Naive B cell (primary cell): Measurements from ENCODE around the gene SNX6. TPM values are rescaled to one million over a fixed set of nuclear protein-coding genes. Genes with fewer than 3 reads are reported as not detected.
"Not testable (repeated sequence)": the region's sequence is repeated elsewhere in the genome, so short reads cannot be mapped to it uniquely, and the experiment has no call there.

Experiments
- ATAC-seq, 2 donors: fragments of 150-1000 bp; cut with Tn5 transposase; 2 replicates each; pipeline ENCODE4 v1.10.0; 2021; ENCODE audit warnings: low read depth in 2 of 2, mild to moderate bottlenecking in 2 of 2, moderate library complexity in 2 of 2
- DNase-seq: peaks from one replicate; pipeline ENCODE4 v3.0.0; 2022
- H3K27ac Mint-ChIP-seq, 6 donors: one replicate each; pipeline ENCODE4 v1.8.0; 2020 to 2022; ENCODE audit warnings: mild to moderate bottlenecking in 6 of 6, mixed read lengths in 6 of 6, moderate library complexity in 5 of 6, inconsistent platforms in 2 of 6
- H3K27me3 Mint-ChIP-seq, 3 donors: one replicate each; pipeline ENCODE4 v1.8.0; 2021 to 2022; ENCODE audit warnings: mixed read lengths in 3 of 3, mild to moderate bottlenecking in 1 of 3
- H3K36me3 Mint-ChIP-seq, 2 donors: one replicate each; pipeline ENCODE4 v1.8.0; 2020 to 2022; ENCODE audit warnings: mixed read lengths in 2 of 2, inconsistent platforms in 1 of 2, mild to moderate bottlenecking in 1 of 2
- H3K4me1 Mint-ChIP-seq, 3 donors: one replicate each; pipeline ENCODE4 v1.8.0; 2020 to 2022; ENCODE audit warnings: mixed read lengths in 3 of 3, inconsistent platforms in 1 of 3, mild to moderate bottlenecking in 1 of 3, moderate library complexity in 1 of 3
- H3K4me3 Mint-ChIP-seq, 8 donors: one replicate each; pipeline ENCODE4 v1.8.0; 2020 to 2022; ENCODE audit warnings: mild to moderate bottlenecking in 8 of 8, mixed read lengths in 8 of 8, moderate library complexity in 8 of 8, inconsistent platforms in 2 of 8
- H3K9me3 Mint-ChIP-seq, 7 donors: one replicate each; pipeline ENCODE4 v1.8.0; 2020 to 2022; ENCODE audit warnings: mixed read lengths in 7 of 7, mild to moderate bottlenecking in 5 of 7, inconsistent platforms in 2 of 7, moderate library complexity in 1 of 7
- polyA plus RNA-seq, 6 donors: library from polyadenylated mRNA; unstranded; fragments of 300-500 nt; fragmentation: Illumina TruSeq; gene quantifications; one replicate each; pipeline ENCODE4 v1.2.3, GENCODE V29; 2021; ENCODE audit warnings: low read depth in 6 of 6

SNX6 gene
- polyA plus RNA-seq, 6 donors from 2014 or later, result 89.3 to 127 (median 110) TPM

DNA sequence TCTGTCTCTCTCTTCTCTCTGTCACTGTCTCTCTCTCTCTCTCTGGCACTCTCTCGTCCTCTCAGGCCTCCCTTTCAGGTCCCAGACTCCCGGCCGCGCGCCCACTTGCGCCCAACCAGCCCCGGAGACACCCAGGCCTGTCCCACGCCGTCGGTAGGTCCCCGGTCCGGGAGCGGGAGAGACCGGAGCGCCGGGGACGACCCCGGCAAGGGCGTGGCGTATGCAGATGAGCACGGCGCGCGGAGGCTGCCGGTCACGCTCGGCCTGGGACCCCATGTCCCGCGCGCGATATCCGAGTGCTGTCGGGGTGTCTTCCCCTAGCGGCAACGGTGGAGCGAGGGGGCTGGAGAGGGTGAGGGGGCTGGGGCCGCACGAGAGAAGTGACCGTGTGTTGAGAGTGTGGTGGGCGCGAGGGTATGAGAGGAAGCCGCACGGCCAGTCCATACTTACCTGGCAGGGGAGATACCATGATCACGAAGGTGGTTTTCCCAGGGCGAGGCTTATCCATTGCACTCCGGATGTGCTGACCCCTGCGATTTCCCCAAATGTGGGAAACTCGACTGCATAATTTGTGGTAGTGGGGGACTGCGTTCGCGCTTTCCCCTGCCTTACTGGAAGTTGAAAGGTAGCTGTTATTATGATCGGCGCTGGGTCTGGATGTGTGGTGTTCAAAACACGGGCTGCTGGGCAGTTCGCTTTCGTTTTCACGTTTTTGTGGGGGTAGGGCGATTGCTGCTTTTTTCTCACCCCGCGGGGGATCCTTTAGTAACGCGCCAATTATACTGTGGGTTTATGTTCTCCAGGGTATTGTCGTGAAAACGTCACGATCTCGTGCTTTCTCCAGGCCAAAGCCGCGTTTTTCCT lies 83.4 kb downstream of the SNX6 start:
- H3K27me3 Mint-ChIP-seq, DNase-seq, H3K4me3 Mint-ChIP-seq, H3K9me3 Mint-ChIP-seq, H3K27ac Mint-ChIP-seq, H3K36me3 Mint-ChIP-seq: not testable (repeated sequence)
- H3K4me1 Mint-ChIP-seq, result peaks cover 0 to 20% (median 5%) of the 10 kb centered on the region in 3 donors
- peak; percentile 74 for ATAC-seq

DNA sequence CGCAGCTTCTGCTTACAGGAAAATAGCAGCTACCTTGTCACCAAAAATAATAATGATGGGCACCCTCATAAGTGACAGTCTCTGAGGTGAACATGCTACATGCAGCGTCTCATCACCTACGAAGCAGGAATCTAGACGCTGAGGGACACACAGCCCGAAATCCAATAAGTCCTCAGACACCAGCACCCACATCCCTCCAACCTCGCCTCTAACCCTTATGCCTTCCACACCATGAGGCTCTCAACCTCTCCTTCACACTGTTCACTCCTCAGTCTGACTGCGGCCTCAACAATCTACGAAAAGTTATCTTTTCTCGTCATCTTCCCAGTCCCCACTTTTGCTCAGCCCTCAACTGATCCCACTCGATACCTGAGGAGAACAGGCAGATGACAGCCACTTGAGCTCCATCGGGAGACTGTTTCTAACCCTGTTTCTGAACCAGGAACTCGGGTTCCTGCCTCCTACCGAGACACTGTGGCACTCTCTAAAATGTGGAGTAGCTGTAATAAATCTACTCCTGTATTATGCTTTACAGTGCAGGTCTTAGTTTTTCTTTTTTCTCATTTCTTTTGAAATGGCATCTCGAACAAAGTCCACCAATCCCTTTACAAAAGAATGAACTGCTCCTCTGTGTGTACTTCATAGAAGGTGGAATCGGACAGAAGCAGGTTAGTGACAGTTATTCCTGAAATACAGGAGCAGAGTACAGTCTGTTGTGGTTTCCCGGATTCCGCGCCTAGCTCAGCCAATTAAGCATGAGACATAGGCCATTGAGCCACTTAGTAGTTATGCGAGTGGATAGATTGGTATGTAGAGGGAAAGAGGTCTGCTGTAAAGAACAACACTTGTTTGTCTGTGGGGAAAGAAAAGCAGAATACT lies 89.5 kb downstream of the SNX6 start:
- DNase-seq, result not testable (repeated sequence)
- Mint-ChIP-seq H3K27ac (peak overlapping the region; percentile 98 to 99 (median 99)), H3K4me1 (peaks cover 7 to 33% (median 18%) of the 10 kb centered on the region in 3 donors)

DNA sequence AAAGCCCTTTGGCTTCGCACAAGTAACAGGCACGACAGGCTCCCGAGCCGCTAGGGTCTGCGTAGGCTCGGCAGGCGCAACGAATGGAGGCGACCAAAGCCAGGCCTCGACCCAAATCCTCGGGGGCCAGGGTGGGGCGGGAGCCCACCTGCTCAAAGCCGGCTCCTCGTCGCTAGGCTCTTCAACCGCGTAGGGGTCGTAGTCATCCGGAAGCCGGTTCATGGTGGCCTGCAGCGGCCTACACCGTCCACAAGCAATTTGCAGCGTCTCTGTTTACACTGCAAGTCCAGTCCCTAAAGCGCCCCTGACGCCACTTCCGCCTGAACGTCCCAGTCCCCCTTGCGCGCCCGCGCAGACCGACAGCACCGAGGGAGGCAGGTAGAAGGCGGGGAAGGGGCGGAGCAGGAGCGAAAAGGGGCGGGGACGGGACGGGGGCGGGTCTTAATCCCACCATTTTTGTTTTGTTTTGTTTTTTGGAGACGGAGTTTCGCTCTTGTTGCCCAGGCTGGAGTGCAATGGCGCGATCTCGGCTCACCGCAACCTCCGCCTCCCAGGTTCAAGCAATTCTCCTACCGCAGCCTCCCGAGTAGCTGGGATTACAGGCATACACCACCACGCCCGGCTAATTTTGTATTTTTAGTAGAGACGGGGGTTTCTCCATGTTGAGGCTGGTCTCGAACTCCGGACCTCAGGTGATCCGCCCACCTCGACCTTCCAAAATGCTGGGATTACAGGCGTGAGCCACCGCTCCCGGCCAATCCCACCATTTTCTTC lies 90.4 kb downstream of the SNX6 start, which contains the start of gene EAPP:
Gene EAPP, minus strand, starts transcription at position 295 of the 774 bp plus-strand sequence. Its CDS starts 73 bp downstream, at position 222.
- H3K9me3 Mint-ChIP-seq, result peaks cover 0 to 2% (median 0%) of the 10 kb centered on the region in 7 donors
- ATAC-seq, result peak; percentile 99

More for the DNA sequence above, 89.5 kb downstream of the SNX6 start:
- H3K4me3 Mint-ChIP-seq, result peak overlapping the region; percentile 97 to 100 (median 99)
- not testable (repeated sequence) for ATAC-seq, H3K9me3 Mint-ChIP-seq, H3K27me3 Mint-ChIP-seq, H3K36me3 Mint-ChIP-seq

DNA sequence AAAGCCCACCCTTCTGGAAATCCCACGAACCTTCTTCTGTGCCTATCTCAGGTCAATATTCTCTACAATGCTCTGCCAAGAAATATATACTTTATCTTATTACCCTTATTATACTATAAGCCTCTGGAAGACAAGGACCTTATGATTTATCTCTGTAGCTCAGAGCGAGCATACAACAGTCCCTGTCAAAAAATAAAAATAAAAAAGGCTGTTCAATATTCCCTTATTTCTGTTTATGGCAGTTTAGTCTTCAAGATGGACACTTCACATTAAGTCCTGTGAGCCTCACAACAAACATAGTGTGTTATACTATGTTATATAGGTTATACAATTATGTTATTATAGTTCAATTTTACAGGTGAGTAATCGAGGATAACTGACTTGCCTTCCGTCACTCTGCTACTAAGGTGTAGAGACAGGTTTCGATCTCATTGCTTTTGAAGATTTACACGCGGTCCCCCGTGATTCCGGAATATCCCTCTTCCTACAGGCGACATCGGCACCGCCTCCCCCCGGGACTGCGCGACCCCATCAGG lies 91.0 kb downstream of the SNX6 start:
- Mint-ChIP-seq H3K27ac (peak overlapping the region; percentile 98 to 99 (median 99)), H3K36me3 (no peaks in the 10 kb centered on the region), H3K27me3 (no peaks in the 10 kb centered on the region), H3K4me3 (peak overlapping the region; percentile 97 to 100 (median 99)), H3K9me3 (peaks cover 0 to 2% (median 0%) of the 10 kb centered on the region in 7 donors), H3K4me1 (peaks cover 7 to 36% (median 18%) of the 10 kb centered on the region in 3 donors)
- peak in 1 of 2 donors; percentile 7 for ATAC-seq
- no peak for DNase-seq

More for the DNA sequence above, 90.4 kb downstream of the SNX6 start, which contains the start of gene EAPP:
- Mint-ChIP-seq H3K4me3 (peak within 1 kb of the TSS; percentile 97 to 100 (median 99)), H3K27me3 (no peaks in the 10 kb centered on the region), H3K36me3 (no peaks in the 10 kb centered on the region), H3K4me1 (peaks cover 7 to 33% (median 18%) of the 10 kb centered on the region in 3 donors), H3K27ac (peak within 1 kb of the TSS; percentile 98 to 99 (median 99))
- DNase-seq, result peak; percentile 93

DNA sequence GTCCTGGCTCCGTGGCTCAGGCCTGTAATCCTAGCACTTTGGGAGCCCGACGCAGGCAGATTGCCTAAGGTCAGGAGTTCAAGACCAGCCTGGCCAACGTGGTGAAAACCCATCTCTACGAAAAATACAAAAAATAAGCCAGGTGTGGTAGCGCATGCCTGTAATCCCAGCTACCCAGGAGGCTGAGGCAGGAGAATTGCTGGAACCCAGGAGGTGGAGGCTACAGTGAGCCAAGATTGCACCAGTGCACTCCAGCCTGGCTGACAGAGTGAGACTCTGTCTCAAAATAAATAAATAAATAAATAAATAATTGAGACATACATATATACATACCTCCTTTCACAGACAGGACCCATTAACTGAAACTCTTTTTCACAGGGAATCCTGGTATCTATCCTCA lies 91.9 kb downstream of the SNX6 start:
- Mint-ChIP-seq H3K4me3 (peak overlapping the region; percentile 97 to 100 (median 99)), H3K27ac (peak overlapping the region in 5 of 6 donors; percentile 51 to 99 (median 69)), H3K4me1 (peaks cover 7 to 36% (median 23%) of the 10 kb centered on the region in 3 donors)
- H3K9me3 Mint-ChIP-seq, H3K36me3 Mint-ChIP-seq, H3K27me3 Mint-ChIP-seq, DNase-seq, ATAC-seq: not testable (repeated sequence)

DNA sequence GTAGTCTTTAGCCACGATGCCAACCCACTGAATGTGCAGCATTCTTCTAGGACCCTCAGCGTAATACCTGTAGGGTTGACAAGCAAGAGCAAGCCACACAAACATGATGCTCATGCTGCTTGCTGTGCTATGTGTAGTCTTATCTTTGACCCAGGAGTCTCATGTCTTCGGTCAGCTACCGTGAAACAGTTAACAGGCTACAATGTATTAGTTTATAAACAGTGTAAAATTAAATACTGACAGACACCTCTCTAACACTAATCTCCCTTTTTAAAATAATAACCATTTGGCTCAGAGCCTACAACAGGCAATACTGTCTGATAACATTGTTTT lies 92.3 kb downstream of the SNX6 start:
- DNase-seq (no peak), ATAC-seq (no peak)
- no peaks in the 10 kb centered on the region for H3K27me3 Mint-ChIP-seq
- H3K4me1 Mint-ChIP-seq, result peaks cover 7 to 36% (median 23%) of the 10 kb centered on the region in 3 donors
- peaks cover 0 to 8% of the 10 kb centered on the region in 2 donors for H3K36me3 Mint-ChIP-seq
- H3K27ac Mint-ChIP-seq, result peak overlapping the region in 2 of 6 donors; percentile 51 to 99
- H3K4me3 Mint-ChIP-seq, result peak overlapping the region in 5 of 8 donors; percentile 12 to 100 (median 98)
- H3K9me3 Mint-ChIP-seq, result peaks cover 0 to 2% (median 0%) of the 10 kb centered on the region in 7 donors

DNA sequence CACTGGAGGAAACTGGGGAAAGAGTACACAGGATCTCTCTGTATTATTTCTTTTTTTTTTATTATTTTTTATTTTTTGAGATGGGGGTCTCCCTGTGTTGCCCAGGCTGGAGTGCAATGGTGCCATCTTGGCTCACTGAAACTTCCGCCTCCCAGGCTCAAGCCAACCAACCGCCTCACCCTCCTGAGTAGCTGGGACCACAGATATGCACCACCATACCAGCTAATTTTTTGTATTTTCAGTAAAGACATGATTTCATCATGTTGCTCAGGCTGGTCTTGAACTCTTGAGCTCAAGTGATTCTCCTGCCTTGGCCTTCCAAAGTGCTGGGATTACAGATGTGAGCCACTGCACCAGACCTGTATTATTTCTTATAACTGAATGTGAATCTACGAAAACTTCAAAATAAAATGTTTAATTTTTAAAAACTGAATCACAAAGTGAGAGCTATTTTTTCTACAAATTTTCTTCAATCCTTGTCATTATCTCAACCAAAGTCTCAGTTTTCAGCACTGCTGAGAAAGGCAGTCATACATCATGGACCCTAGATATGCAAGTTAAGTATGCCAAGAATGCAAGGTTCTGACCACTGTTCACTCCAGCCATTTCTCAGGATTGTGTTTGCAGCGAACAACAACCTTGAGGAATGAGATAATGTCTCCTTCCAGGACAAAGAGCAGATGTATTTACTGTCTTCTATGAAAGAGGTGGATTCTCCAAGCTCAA lies 92.8 kb downstream of the SNX6 start:
- H3K27me3 Mint-ChIP-seq, result no peaks in the 10 kb centered on the region
- H3K4me3 Mint-ChIP-seq, result peak overlapping the region in 3 of 8 donors; percentile 59 to 100 (median 98)
- peak overlapping the region in 3 of 6 donors; percentile 22 to 38 (median 32) for H3K27ac Mint-ChIP-seq
- ATAC-seq (no peak), DNase-seq (no peak)
- peaks cover 0 to 8% of the 10 kb centered on the region in 2 donors for H3K36me3 Mint-ChIP-seq
- H3K9me3 Mint-ChIP-seq, result peaks cover 0 to 2% (median 0%) of the 10 kb centered on the region in 7 donors
- H3K4me1 Mint-ChIP-seq, result peaks cover 7 to 36% (median 23%) of the 10 kb centered on the region in 3 donors

DNA sequence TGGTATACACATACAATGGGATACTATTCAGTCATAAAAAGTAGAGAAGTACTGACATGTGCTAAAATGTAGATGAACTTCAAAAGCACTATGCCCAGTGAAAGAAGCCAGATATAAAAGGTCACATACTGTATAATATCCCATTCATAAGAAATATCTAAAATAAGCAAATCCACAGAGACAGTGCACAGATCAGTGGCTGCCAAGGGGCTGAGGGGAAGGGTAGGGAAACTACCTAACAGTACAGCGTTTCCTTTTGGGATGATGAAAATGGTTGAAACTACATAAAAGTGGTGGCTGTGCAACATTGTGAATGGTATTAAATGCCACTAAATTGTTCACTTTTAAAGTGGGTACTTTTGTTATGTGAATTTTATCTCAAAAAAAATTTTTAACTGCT lies 102.4 kb downstream of the SNX6 start:
- H3K36me3 Mint-ChIP-seq, result peaks cover 18 to 19% of the 10 kb centered on the region in 2 donors
- no peaks in the 10 kb centered on the region for H3K9me3 Mint-ChIP-seq
- no peaks in the 10 kb centered on the region for H3K27me3 Mint-ChIP-seq
- no peak overlapping the region for H3K27ac Mint-ChIP-seq
- no peak for DNase-seq
- no peak overlapping the region for H3K4me3 Mint-ChIP-seq
- no peak for ATAC-seq
- H3K4me1 Mint-ChIP-seq, result peaks cover 0 to 6% (median 0%) of the 10 kb centered on the region in 3 donors

DNA sequence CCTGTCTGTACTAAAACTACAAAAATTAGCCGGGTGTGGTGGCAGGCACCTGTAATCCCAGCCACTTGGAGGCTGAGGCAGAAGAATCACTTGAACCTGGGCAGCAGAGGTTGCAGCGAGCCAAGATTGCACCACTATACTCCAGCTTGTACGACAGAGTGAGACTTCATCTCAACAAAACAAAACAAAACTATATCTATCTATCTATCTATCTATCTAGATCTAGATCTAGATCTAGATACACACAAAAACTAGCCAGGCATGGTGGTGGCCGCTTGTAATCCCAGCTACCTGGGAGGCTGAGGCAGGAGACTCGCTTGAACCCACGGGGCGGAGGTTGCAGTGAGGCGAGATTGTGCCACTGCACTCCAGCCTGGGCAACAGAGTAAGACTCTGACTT lies 105.7 kb downstream of the SNX6 start:
- H3K27ac Mint-ChIP-seq, ATAC-seq: not testable (repeated sequence)

DNA sequence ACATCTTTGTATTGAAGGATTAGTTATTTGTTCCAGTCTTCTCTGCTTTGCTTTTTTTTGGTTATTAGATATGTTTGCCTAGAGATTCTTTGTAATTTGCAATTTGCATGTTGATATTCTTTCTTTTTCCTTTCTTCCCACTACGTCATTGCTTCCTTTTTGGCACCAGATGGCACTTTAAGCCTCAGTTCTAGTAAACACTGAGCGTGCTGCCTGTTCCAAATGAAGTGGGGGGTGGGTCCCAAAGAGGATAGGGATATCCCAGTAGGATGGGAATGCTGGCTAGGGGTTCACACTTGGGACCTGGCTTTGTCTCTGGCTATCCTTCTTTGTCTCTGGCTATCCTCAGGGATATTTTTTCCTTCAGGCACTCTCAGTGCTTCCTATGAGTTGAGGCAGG lies 107.5 kb downstream of the SNX6 start:
- Mint-ChIP-seq H3K4me1 (peaks cover 0 to 3% (median 0%) of the 10 kb centered on the region in 3 donors), H3K27ac (peak overlapping the region in 1 of 6 donors; percentile 18)

More for the DNA sequence above, 105.7 kb downstream of the SNX6 start:
- H3K4me3 Mint-ChIP-seq, H3K27me3 Mint-ChIP-seq, H3K9me3 Mint-ChIP-seq, H3K4me1 Mint-ChIP-seq, DNase-seq: not testable (repeated sequence)
- peaks cover 33 to 35% of the 10 kb centered on the region in 2 donors for H3K36me3 Mint-ChIP-seq

DNA sequence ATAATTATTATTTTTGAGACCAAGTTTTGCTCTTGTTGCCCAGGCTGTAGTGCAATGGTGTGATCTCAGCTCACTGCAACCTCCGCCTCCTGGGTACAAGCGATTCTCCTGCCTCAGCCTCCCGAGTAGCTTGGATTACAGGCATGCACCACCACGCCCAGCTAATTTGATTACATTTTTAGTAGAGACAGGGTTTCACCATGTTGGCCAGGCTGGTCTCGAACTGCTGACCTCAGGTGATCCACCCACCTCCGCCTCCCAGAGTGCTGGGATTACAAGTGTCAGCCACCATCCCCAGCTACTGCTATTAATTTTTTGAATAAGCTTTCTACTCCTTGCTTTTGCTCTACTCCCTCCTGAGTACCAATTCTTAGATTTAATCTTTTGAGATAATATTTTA lies 108.9 kb downstream of the SNX6 start:
- H3K27ac Mint-ChIP-seq, result peak overlapping the region in 3 of 6 donors; percentile 12 to 49 (median 24)
- not testable (repeated sequence) for H3K9me3 Mint-ChIP-seq, ATAC-seq, H3K4me1 Mint-ChIP-seq, H3K4me3 Mint-ChIP-seq, H3K27me3 Mint-ChIP-seq, DNase-seq
- H3K36me3 Mint-ChIP-seq, result peaks cover 46 to 56% of the 10 kb centered on the region in 2 donors

More for the DNA sequence above, 107.5 kb downstream of the SNX6 start:
- Mint-ChIP-seq H3K9me3 (no peaks in the 10 kb centered on the region), H3K27me3 (no peaks in the 10 kb centered on the region), H3K36me3 (peaks cover 43 to 50% of the 10 kb centered on the region in 2 donors), H3K4me3 (no peak overlapping the region)
- DNase-seq (no peak), ATAC-seq (no peak)
